22Rv1 (cell line): Measurements from ENCODE around the gene ACACA.

Experiments
- CTCF ChIP-seq: fragments of 450-650 bp; IDR thresholded peaks from 2 replicates; pipeline ENCODE4 v1.5.1; 2017; ENCODE audit warnings: mild to moderate bottlenecking
- ZFX ChIP-seq: fragments of 450-650 bp; IDR thresholded peaks from 2 replicates; pipeline ENCODE4 v1.6.1; 2017; ENCODE audit warnings: antibody characterized with exemption, borderline replicate concordance

- TF ChIP-seq CTCF, result no peak
- no peak for TF ChIP-seq ZFX
Observed at GRCh38 chr17:37429453-37429852, 22.8 kb upstream of the ACACA start.
